Forelimb muscle (tissue), 1 donor: ENCODE results near the gene HLX. TPM values are rescaled to one million over a fixed set of nuclear protein-coding genes. Genes with fewer than 3 reads are reported as not detected.
A peak's percentile ranks its signal among the peaks of the same experiment; 100 is the strongest.

ENCODE experiments used
- DNase-seq: peaks from one replicate; pipeline ENCODE4 v3.0.0-alpha.2; 2013; ENCODE audit warnings: low read depth
- polyA plus RNA-seq: library from polyadenylated mRNA; unstranded; fragments of 120-200 nt; gene quantifications from one replicate; pipeline ENCODE4 v1.2.1, GENCODE V29; 2013; ENCODE audit not compliant: insufficient read length

The HLX gene
- polyA plus RNA-seq, 1 donor, result 14.9 TPM

GRCh38 chr1:220895412-220895946, 16.2 kb downstream of the HLX start:
- no peak for DNase-seq

GRCh38 chr1:220896092-220896491, 16.8 kb downstream of the HLX start:
- DNase-seq, result no peak

- DNase-seq, result no peak
Measured at GRCh38 chr1:220900842-220901241, 21.6 kb downstream of the HLX start.

- no peak for DNase-seq
Measured at GRCh38 chr1:220901881-220902280, 22.6 kb downstream of the HLX start.

- DNase-seq, result no peak
Measured at GRCh38 chr1:220902916-220903315, 23.7 kb downstream of the HLX start.

GRCh38 chr1:220904876-220905275, 25.6 kb downstream of the HLX start:
- no peak for DNase-seq

GRCh38 chr1:220905650-220906560, 26.7 kb downstream of the HLX start:
- no peak for DNase-seq

- DNase-seq, result no peak
Measured at GRCh38 chr1:220906561-220907334, 27.5 kb downstream of the HLX start.

- peak; percentile 13 for DNase-seq
Measured at GRCh38 chr1:220908757-220909156, 29.5 kb downstream of the HLX start.

- no peak for DNase-seq
Measured at GRCh38 chr1:220910021-220910420, 30.8 kb downstream of the HLX start.

- DNase-seq, result no peak
Measured at GRCh38 chr1:220914283-220915116, 35.3 kb downstream of the HLX start.

GRCh38 chr1:220915117-220915440, 35.8 kb downstream of the HLX start:
- no peak for DNase-seq

- no peak for DNase-seq
Measured at GRCh38 chr1:220915954-220916353, 36.7 kb downstream of the HLX start.

- no peak for DNase-seq
Measured at GRCh38 chr1:220917101-220917500, 37.9 kb downstream of the HLX start.

GRCh38 chr1:220917535-220918209, 38.4 kb downstream of the HLX start:
- no peak for DNase-seq

GRCh38 chr1:220918285-220918951, 39.2 kb downstream of the HLX start:
- no peak for DNase-seq

- no peak for DNase-seq
Measured at GRCh38 chr1:220920967-220921366, 41.7 kb downstream of the HLX start.

- DNase-seq, result no peak
Measured at GRCh38 chr1:220921498-220921897, 42.3 kb downstream of the HLX start.

GRCh38 chr1:220921971-220922635, 42.9 kb downstream of the HLX start:
- no peak for DNase-seq

- no peak for DNase-seq
Measured at GRCh38 chr1:220922951-220923350, 43.7 kb downstream of the HLX start.
